Activated CD4-positive, alpha-beta T cell treated with anti-CD3 and anti-CD28 coated beads, Interleukin-2, amount 50 U/mL, for 16 hours (primary cell): ENCODE measurements around the gene KLHL7.
"Not testable (repeated sequence)": the region's sequence is repeated elsewhere in the genome, so short reads cannot be mapped to it uniquely, and the experiment has no call there.

Experiments used
- DNase-seq: peaks from one replicate; pipeline ENCODE4 v3.0.0-alpha.2; 2020

KLHL7 gene

GRCh38 chr7:23109470-23109869 is 3.9 kb downstream of the KLHL7 start:
- DNase-seq: no peak

GRCh38 chr7:23114896-23115295 is 9.3 kb downstream of the KLHL7 start:
- no peak for DNase-seq

- DNase-seq: no peak
Measured at GRCh38 chr7:23115991-23116390, 10.4 kb downstream of the KLHL7 start.

GRCh38 chr7:23117841-23118240 is 12.3 kb downstream of the KLHL7 start:
- DNase-seq: no peak

- no peak for DNase-seq
Measured at GRCh38 chr7:23120106-23120505, 14.5 kb downstream of the KLHL7 start.

- no peak for DNase-seq
Measured at GRCh38 chr7:23121165-23121564, 15.6 kb downstream of the KLHL7 start.

DNA sequence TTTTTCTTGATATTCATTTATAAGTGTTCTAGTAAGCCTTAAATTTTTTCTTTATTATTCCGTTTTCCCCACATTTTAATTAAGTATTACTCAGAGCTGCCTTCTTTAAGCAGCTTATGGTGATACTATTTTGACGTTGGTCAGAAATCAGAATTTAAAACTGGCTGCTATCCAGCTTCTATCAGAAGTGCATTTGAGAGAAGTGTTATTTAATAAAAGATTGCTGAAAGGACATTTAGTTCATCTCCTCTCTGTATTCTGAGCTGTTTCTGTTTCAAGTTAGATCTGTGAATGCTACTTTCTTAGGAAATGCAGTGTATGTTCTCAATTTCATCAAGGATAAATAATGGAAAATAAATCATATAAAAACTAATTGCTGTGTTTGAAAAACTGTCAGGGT is 17.4 kb downstream of the KLHL7 start:
- DNase-seq: no peak

GRCh38 chr7:23123465-23123864 is 17.9 kb downstream of the KLHL7 start:
- DNase-seq: no peak

DNA sequence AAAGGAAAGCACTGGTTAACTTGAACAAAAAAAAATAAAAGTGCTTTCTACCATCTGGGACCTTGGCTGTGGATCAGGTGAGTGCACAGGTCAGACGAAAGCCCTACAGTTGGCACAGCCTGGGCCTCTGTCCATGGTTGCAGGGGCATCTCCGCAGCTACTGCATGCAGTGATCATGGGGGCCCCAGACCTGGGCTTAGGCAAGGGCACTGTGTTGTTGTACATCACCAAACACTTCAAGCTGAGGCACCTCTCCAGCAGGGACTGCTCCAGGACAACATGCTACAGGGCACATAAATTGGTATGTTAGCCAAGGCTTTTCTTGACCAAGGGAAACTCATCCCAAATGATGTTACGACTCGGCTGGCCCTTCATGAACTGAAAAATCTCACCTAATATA is 23.5 kb downstream of the KLHL7 start:
- no peak for DNase-seq

DNA sequence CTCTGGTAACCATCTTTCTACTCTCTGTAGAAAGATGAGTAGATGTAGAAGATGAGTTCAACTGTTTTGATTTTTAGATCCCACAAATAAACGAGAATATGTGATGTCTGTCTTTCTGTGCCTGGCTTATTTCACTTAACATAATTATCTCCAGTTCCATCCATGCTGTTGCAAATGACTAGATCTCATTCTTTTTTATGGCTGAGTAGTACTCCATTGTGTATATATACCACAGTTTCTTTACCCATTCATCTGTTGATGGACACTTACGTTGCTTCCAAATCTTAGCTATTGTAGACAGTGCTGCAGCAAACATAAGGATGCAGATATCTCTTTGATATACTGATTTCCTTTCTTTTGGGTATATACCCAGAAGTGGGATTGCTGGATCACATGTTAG is 26.2 kb downstream of the KLHL7 start:
- not testable (repeated sequence) for DNase-seq

GRCh38 chr7:23133797-23134196 is 28.2 kb downstream of the KLHL7 start:
- no peak for DNase-seq

GRCh38 chr7:23135755-23136154 is 30.2 kb downstream of the KLHL7 start:
- DNase-seq: no peak

DNA sequence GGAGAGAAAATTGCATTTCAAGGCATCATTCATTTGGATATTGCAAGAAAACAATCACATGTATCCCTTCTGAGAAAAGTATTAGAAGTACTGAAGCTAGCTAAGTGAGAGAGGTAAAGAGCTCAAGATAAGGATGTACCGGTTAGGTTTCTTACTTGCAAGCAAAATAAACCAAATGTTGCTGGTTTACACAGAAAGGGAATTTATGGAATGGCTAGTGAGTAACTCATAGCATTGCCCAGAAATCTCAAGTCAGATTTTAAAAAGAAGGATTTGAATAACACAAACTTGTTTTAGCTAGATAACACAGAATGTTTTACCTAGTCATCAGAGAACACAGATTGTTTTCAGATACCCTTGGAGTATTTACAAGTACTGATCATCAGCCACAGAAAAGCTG is 30.6 kb downstream of the KLHL7 start:
- no peak for DNase-seq

GRCh38 chr7:23157679-23158078 is 52.1 kb downstream of the KLHL7 start:
- no peak for DNase-seq

DNA sequence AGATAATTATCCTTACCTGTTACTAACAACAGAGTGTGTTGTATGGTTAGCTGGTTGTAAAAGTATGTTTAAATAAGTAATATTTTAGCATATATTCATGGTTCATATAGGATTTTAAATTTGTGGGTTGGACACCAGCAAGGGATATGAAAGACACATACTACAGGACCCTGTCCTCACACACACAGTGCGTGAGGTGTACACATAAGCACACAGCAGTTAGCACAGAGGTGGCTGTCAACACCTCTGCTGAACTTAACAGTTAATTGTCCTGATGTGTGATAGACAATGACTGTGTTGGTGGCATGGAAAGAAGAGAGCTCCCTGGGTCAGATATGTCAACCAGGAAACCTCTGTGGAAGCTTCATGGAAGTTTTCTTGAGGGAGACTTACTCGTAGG is 53.0 kb downstream of the KLHL7 start:
- DNase-seq: no peak

GRCh38 chr7:23161482-23161881 is 55.9 kb downstream of the KLHL7 start:
- DNase-seq: no peak

GRCh38 chr7:23164846-23165245 is 59.3 kb downstream of the KLHL7 start:
- DNase-seq: no peak

DNA sequence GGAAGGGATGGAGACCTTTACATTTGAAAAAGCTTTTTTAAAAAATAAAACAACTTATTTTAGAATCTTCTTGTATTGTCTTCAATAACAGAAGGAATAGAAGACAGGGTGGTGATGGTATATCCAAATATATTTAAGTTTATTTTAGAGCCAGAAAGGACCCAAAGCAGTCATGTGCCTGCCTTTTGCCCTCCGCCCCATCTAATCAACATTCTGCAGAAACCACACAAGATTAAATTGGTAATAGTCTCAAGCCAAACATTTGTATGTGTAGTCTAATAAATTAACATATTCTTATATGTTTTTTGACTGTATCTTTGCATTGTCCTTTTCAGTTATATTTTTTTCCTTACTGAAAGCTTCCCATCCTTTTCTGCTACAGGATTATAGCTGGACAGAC is 59.7 kb downstream of the KLHL7 start:
- DNase-seq: no peak

GRCh38 chr7:23167691-23168090 is 62.1 kb downstream of the KLHL7 start:
- no peak for DNase-seq

- DNase-seq: no peak
Measured at GRCh38 chr7:23168111-23168885, 62.7 kb downstream of the KLHL7 start.

DNA sequence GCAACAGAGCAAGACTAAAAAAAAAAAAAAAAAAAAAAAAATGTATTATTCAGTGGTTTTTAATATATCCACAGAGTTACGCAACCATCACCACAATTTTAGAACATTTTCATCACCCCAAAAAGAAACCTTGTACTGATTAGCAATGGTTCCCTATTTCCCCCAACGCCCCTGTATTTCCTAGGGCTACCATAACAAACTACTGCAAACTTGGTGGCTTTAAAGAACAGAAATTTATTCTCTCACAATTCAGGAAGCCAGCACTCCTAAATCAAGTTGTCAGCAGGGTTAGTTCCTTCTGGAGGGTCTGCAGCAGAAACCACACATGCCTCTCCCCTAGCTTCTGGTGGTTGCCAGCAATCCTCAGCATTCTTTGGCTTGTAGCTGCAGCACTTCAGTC is 70.4 kb downstream of the KLHL7 start:
- no peak for DNase-seq

- peak; percentile 98 for DNase-seq
Measured at GRCh38 chr7:23181684-23182553, 76.3 kb downstream of the KLHL7 start, which contains the start of gene NUP42. NUP42 (plus strand) TSS chr7:23182048; CDS start chr7:23182086, 38 bp downstream.

DNA sequence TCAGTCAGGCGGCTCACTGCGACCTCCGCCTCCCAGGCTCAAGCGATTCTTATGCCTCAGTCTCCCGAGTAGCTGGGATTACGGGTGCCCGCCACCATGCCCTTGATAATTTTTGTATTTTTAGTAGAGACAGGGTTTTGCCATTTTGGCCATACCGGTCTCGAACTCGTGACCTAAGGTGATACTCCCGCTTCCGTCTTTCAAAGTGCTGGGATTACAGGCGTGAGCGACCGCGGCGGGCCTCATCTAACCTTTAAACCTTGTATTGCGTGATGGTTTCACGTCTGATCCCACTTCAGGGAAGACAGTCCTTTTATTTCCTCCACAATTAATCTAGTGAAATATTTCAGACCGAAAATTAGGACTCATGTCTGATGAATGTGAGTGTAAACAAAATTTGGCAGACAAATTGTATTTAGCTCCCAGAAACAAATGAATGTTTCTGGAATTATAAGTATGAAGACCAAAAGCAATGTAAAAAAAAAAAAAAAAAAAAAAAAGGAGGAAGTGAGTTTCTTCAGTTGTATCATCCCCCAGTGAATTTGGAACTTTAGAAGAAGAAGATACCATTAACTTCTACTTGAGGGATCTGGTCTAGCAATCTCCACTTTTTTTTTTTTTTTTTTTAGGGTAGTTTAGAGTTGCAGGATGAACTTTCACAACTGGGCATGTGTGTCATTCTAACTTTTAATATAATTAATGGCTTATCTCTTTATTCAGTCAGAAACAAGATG is 77.9 kb downstream of the KLHL7 start:
- no peak for DNase-seq
